ENCODE results near the gene CD28. TPM values are rescaled to one million over a fixed set of nuclear protein-coding genes. Genes with fewer than 3 reads are reported as not detected.

The CD28 gene
- total and polyA plus RNA-seq, 10 of the 15 experiments (the other 5 are each of a cell fraction or from before 2014, with no cell fraction given), result 0.03 to 0.23 (median 0.04) TPM; not detected in 7

DNA sequence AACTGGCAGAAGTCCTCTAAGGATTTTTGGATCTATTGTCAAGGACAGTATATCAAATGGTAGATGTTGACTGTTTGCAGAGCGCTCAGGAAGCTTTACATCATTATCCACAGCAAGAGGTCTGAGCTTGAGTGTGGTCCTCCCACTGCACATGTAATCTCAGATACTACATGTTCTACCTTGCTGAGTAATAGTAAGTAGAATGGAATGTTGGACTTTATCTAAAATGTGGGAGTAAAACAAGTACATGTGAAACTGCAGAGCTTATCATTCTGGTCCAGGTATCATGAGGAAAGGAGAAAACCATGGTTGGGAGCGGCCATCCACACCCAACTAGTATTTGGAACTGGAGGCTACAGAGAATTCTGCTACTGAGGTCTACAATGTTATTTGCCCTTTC is 19.3 kb upstream of the CD28 start (continued):
- TF ChIP-seq, protein P1, sequence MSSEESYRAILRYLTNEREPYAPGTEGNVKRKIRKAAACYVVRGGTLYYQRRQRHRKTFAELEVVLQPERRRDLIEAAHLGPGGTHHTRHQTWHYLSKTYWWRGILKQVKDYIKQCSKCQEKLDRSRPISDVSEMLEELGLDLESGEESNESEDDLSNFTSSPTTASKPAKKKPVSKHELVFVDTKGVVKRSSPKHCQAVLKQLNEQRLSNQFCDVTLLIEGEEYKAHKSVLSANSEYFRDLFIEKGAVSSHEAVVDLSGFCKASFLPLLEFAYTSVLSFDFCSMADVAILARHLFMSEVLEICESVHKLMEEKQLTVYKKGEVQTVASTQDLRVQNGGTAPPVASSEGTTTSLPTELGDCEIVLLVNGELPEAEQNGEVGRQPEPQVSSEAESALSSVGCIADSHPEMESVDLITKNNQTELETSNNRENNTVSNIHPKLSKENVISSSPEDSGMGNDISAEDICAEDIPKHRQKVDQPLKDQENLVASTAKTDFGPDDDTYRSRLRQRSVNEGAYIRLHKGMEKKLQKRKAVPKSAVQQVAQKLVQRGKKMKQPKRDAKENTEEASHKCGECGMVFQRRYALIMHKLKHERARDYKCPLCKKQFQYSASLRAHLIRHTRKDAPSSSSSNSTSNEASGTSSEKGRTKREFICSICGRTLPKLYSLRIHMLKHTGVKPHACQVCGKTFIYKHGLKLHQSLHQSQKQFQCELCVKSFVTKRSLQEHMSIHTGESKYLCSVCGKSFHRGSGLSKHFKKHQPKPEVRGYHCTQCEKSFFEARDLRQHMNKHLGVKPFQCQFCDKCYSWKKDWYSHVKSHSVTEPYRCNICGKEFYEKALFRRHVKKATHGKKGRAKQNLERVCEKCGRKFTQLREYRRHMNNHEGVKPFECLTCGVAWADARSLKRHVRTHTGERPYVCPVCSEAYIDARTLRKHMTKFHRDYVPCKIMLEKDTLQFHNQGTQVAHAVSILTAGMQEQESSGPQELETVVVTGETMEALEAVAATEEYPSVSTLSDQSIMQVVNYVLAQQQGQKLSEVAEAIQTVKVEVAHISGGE (CRISPR knock-in tag; IDR thresholded peaks at IDR 0.05), result no peak

- in situ Hi-C loops (cut with MboI) (no loop called here), intact Hi-C loops (cut with micrococcal nuclease; ENCODE audit: unreplicated experiment) (no loop called here)
- ChIA-PET POLR2A (no interaction called here), CTCF (no interaction called here), SMC1A (ENCODE audit: uncharacterized antibody, unreplicated experiment) (interaction anchor here (0.8 kb wide), 1 partner anchor 126 kb away, joined by 3 read pairs; no protein-coding TSS in a partner anchor), RAD21 (ENCODE audit: unreplicated experiment) (no interaction called here)
- 0% methylated on average over 4 of the region's 4 CpGs for WGBS (ENCODE audit: insufficient coverage, insufficient replicate concordance, low lambda C conversion rate, missing lambda C conversion rate)
- no peaks in the 10 kb centered on the region for H4K20me1 ChIP-seq (ENCODE audit: control insufficient read depth, insufficient read depth)
- no peak overlapping the region for H3K4me3 ChIP-seq
- H3K36me3 ChIP-seq (ENCODE audit: control insufficient read depth in 2 of 2, insufficient read depth in 2 of 2, low read length in 1 of 2), result no peaks in the 10 kb centered on the region
- FAIRE-seq (no peak), DNase-seq (ENCODE audit: low read depth, low spot score) (peak; percentile 68), ATAC-seq (peak; percentile 78)
- H3K9me3 ChIP-seq (replicated peaks; ENCODE audit: control insufficient read depth, insufficient read depth, low read length), result no peaks in the 10 kb centered on the region
- peaks cover 26% of the 10 kb centered on the region for H3K4me1 ChIP-seq (ENCODE audit: control insufficient read depth, insufficient read depth, low read length)
- H2AFZ ChIP-seq (ENCODE audit: control insufficient read depth, low read depth, low read length), result no peak overlapping the region
- BruUV-seq (replicated peaks), result no TSS peak
- H3K27ac ChIP-seq (ENCODE audit: control insufficient read depth, insufficient read depth), result no peak overlapping the region
- H3K27me3 ChIP-seq (replicated peaks in 1 of 2; ENCODE audit: control insufficient read depth in 2 of 2, insufficient read depth in 2 of 2, low read length in 1 of 2), result no peaks in the 10 kb centered on the region
- peak overlapping the region; percentile 67 for H3K4me2 ChIP-seq (ENCODE audit: control insufficient read depth, insufficient read depth)
- H3K9ac ChIP-seq (ENCODE audit: control insufficient read depth, insufficient read depth, low read length), result no peak overlapping the region
- no peaks in the 10 kb centered on the region for H3K79me2 ChIP-seq (ENCODE audit: control insufficient read depth, insufficient read depth, low read length)
- TF ChIP-seq ZNF207 (IDR thresholded peaks at IDR 0.05; ENCODE audit: borderline replicate concordance) (no peak), CUX1 (IDR thresholded peaks at IDR 0.05; ENCODE audit: insufficient replicate concordance, low read depth, low read length) (no peak), SMC3 (IDR thresholded peaks at IDR 0.05; ENCODE audit: borderline replicate concordance, low read length) (peak; percentile 9; the same call in 1 of the 2 replicates), MAX (IDR thresholded peaks at IDR 0.05; ENCODE audit: low read depth, low read length) (no peak), CBFB (IDR thresholded peaks at IDR 0.05; ENCODE audit: low read depth) (no peak), GABPA (IDR thresholded peaks at IDR 0.05; ENCODE audit: low read depth) (no peak), KDM1A (IDR thresholded peaks at IDR 0.05; ENCODE audit: borderline replicate concordance) (no peak), ESRRA (IDR thresholded peaks at IDR 0.05; ENCODE audit: low read length) (no peak), MTA3 (IDR thresholded peaks at IDR 0.05; ENCODE audit: borderline replicate concordance, low read length) (no peak), CBX5 (IDR thresholded peaks at IDR 0.05; ENCODE audit: low read depth) (no peak), SMARCA5 (IDR thresholded peaks at IDR 0.05) (no peak), RUNX3 (IDR thresholded peaks at IDR 0.05; ENCODE audit: low read length) (peak; percentile 44; the same call in 1 of the 2 replicates), PAX8 (IDR thresholded peaks at IDR 0.05) (no peak)
- TF ChIP-seq, protein P2, sequence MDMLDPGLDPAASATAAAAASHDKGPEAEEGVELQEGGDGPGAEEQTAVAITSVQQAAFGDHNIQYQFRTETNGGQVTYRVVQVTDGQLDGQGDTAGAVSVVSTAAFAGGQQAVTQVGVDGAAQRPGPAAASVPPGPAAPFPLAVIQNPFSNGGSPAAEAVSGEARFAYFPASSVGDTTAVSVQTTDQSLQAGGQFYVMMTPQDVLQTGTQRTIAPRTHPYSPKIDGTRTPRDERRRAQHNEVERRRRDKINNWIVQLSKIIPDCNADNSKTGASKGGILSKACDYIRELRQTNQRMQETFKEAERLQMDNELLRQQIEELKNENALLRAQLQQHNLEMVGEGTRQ (IDR thresholded peaks at IDR 0.05; ENCODE audit: borderline replicate concordance, low read depth, low read length), result no peak
Measured at GRCh38 chr2:203688798-203689197, 17.6 kb upstream of the CD28 start.

All from GM12878 (cell line).